B cell (primary cell): ENCODE data around the gene TSPAN31. TPM values are rescaled to one million over a fixed set of nuclear protein-coding genes. Genes with fewer than 3 reads are reported as not detected.
A peak's percentile ranks its signal among the peaks of the same experiment; 100 is the strongest.

Source experiments
- ATAC-seq: fragments of 200-7000 bp; cut with Tn5 transposase; one replicate; pipeline ENCODE4 v1.10.0; 2021; ENCODE audit warnings: low read depth, mild to moderate bottlenecking, moderate number of reproducible peaks, moderate library complexity
- CTCF ChIA-PET: fragments of 350-600 bp; sonication (Branson Sonifier 250); formaldehyde crosslinking; loops from one replicate; lab custom pipeline; 2021; ENCODE audit warnings: antibody characterized with exemption, inconsistent platforms; lab: Charles Lee
- POLR2A ChIA-PET: fragments of 350-600 bp; sonication (Branson Sonifier 250); formaldehyde crosslinking; loops from one replicate; lab custom pipeline; 2021; ENCODE audit warnings: antibody characterized with exemption; lab: Charles Lee
- DNase-seq: peaks from one replicate; pipeline ENCODE4 v3.0.0; 2013
- H2AFZ ChIP-seq: 2 replicates; pipeline ENCODE4 v1.6.1; 2012; ENCODE audit warnings: mild to moderate bottlenecking, low read depth, low read length; ENCODE audit not compliant: insufficient read depth, poor library complexity, severe bottlenecking
- H3K27ac ChIP-seq, 2 donors: 1 replicate in 1 of 2; 2 replicates in 1 of 2; pipeline ENCODE4 v1.5.1; 2012 to 2013; ENCODE audit warnings: low read length in 2 of 2, mild to moderate bottlenecking in 2 of 2, moderate library complexity in 1 of 2
- H3K27me3 ChIP-seq, 4 experiments: fragments of 200-600 bp in 1 of 4; sonication (generic) in 1 of 4; replicated peaks in 1 of 4; 1 replicate in 2 of 4; 2 replicates in 2 of 4; pipeline versions ENCODE4 v1.6.1 to v1.7.0; 2013 to 2016; ENCODE audit warnings: low read length in 3 of 4, mild to moderate bottlenecking in 2 of 4, mixed read lengths in 1 of 4, moderate library complexity in 1 of 4; ENCODE audit not compliant: insufficient read depth in 4 of 4, control insufficient read depth in 3 of 4; ENCODE audit errors: control extremely low read depth in 1 of 4
- H3K36me3 ChIP-seq, 2 experiments: replicated peaks in 1 of 2; 1 replicate in 1 of 2; 2 replicates in 1 of 2; pipeline versions ENCODE4 v1.6.1 to v1.7.1; 2013; ENCODE audit warnings: low read length in 1 of 2; ENCODE audit not compliant: insufficient read depth in 2 of 2, control insufficient read depth in 1 of 2; ENCODE audit errors: control extremely low read depth in 1 of 2, extremely low read depth in 1 of 2
- H3K4me1 ChIP-seq, 2 donors: fragments of 200-600 bp in 1 of 2; sonication (generic) in 1 of 2; 1 replicate in 1 of 2; 2 replicates in 1 of 2; pipeline versions ENCODE4 v1.5.1 to v1.6.1; 2013 to 2017; ENCODE audit warnings: low read length in 2 of 2; ENCODE audit not compliant: control insufficient read depth in 2 of 2, insufficient read depth in 2 of 2
- H3K4me2 ChIP-seq: replicated peaks from 2 replicates; pipeline ENCODE3; 2012; ENCODE audit warnings: mild to moderate bottlenecking, low read depth, low read length; ENCODE audit not compliant: poor library complexity, severe bottlenecking
- H3K4me3 ChIP-seq, 5 experiments: fragments of 200-600 bp in 1 of 5; sonication (generic) in 1 of 5; 1 replicate in 3 of 5; 2 replicates in 2 of 5; pipeline versions ENCODE4 v1.5.1 to v1.7.0; 2011 to 2016; ENCODE audit warnings: low read length in 4 of 5, mild to moderate bottlenecking in 4 of 5, low read depth in 2 of 5, control low read depth in 1 of 5, moderate library complexity in 1 of 5; ENCODE audit not compliant: insufficient read depth in 1 of 5; ENCODE audit errors: control extremely low read depth in 1 of 5, extremely low read depth in 1 of 5
- H3K79me2 ChIP-seq: fragments of 200-600 bp; sonication (generic); one replicate; pipeline ENCODE4 v1.6.0; 2016; ENCODE audit warnings: low read length; ENCODE audit not compliant: control insufficient read depth, insufficient read depth
- H3K9ac ChIP-seq: fragments of 200-600 bp; sonication (generic); 2 replicates; pipeline ENCODE4 v1.6.1; 2017; ENCODE audit warnings: mild to moderate bottlenecking, low read length, moderate library complexity
- H3K9me3 ChIP-seq, 3 donors: one replicate each; pipeline versions ENCODE4 v1.6.1 to v1.7.1; 2013; ENCODE audit warnings: low read length in 2 of 3; ENCODE audit not compliant: control insufficient read depth in 2 of 3, insufficient read depth in 1 of 3; ENCODE audit errors: control extremely low read depth in 1 of 3
- H4K20me1 ChIP-seq: 2 replicates; pipeline ENCODE4 v1.6.0; 2012; ENCODE audit warnings: mild to moderate bottlenecking, low read length; ENCODE audit not compliant: insufficient read depth, control insufficient read depth, poor library complexity, severe bottlenecking
- H3K27ac Mint-ChIP-seq: one replicate; pipeline ENCODE4 v1.8.0; 2021; ENCODE audit warnings: mixed read lengths
- H3K27me3 Mint-ChIP-seq: one replicate; pipeline ENCODE4 v1.8.0; 2021; ENCODE audit warnings: mixed read lengths
- H3K4me1 Mint-ChIP-seq: one replicate; pipeline ENCODE4 v1.8.0; 2021; ENCODE audit warnings: mixed read lengths
- H3K4me3 Mint-ChIP-seq: one replicate; pipeline ENCODE4 v1.8.0; 2021; ENCODE audit warnings: mixed read lengths
- H3K9me3 Mint-ChIP-seq: one replicate; pipeline ENCODE4 v1.8.0; 2022; ENCODE audit warnings: mixed read lengths; ENCODE audit not compliant: insufficient read depth
- EZH2 ChIP-seq: IDR thresholded peaks from 2 replicates; pipeline ENCODE4 v1.6.1; 2012; ENCODE audit warnings: borderline replicate concordance, low read depth, mild to moderate bottlenecking, moderate library complexity, low read length; ENCODE audit not compliant: insufficient read depth, poor library complexity, severe bottlenecking
- WGBS: methylation state at CpG from one replicate; pipeline ENCODE4 v1.1.5; 2013; ENCODE audit warnings: missing lambda C conversion rate; ENCODE audit not compliant: insufficient coverage; 5-methylcytosine and 5-hydroxymethylcytosine counted together
- intact Hi-C: fragments of 100-400 bp; cut with micrococcal nuclease; formaldehyde crosslinking; loops from one replicate; pipeline ENCODE4 v1.10.0; 2022
- polyA plus RNA-seq: library from polyadenylated mRNA; depleted of rRNA; stranded (reverse); fragments of >200 nt; gene quantifications from 2 replicates; pipeline ENCODE4 v1.2.3, GENCODE V29; 2012
- total RNA-seq, 2 donors: library from RNA; stranded (reverse); fragments of 120-200 nt in 1 of 2; gene quantifications; 1 replicate in 1 of 2; 2 replicates in 1 of 2; pipeline versions ENCODE4 v1.2.3 to v1.2.4, GENCODE V29; 2013 to 2022
- TF ChIP-seq, protein P1 (sequence below): fragments of 200-600 bp; IDR thresholded peaks from one replicate; pipeline ENCODE4 v1.8.0; 2022; ENCODE audit warnings: antibody characterized with exemption, mild to moderate bottlenecking

Gene TSPAN31
- total and polyA plus RNA-seq, 2 donors (not counting 1 experiment from before 2014, with no cell fraction given): 24.0 to 29.6 TPM

DNA sequence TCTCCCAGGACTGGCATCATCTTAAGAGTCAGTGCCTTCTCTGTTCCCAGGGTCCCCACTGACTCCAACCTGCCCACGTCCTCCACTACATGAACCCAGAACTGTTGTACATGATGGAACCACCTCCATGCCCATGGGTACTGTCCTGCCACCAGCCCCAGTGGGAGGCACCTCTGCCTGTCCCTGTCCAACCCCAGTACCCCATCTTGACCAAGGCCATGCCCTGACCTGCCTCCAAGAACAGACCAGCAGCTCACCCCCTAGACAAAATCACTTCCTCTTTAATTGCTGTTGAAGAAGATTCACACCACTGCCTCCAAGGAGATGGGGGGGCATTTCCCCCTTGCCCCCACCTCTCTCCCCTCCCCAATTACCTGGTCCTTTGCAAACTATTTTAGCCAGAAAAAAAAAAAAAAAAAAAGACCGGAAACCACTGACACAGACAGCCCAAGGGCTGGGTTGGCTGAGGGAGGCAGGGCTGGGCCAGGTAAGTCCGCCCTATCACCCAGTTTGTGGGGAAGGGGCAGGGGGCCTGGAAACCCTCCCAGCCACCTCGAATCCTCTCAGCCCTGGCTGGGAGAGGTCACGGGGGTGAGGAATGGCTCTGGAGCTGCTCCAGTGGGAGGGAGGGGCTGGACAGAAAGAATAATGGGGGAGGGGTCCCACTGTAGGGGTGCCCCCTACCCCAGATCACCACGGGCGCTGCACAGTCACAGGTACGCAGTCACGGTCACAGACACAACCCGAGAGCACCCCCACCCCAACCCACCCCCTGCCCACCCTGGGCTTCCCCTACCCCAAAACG lies 19.7 kb upstream of the TSPAN31 start:
- H2AFZ ChIP-seq: no peak overlapping the region
- H3K36me3 ChIP-seq: peaks cover 0 to 52% of the 10 kb centered on the region in 2 experiments
- no peak overlapping the region for H3K4me3 Mint-ChIP-seq
- no peaks in the 10 kb centered on the region for H3K27me3 Mint-ChIP-seq
- 86% methylated on average over 3 of the region's 11 CpGs for WGBS
- ATAC-seq (peak; percentile 18), DNase-seq (no peak)
- peaks cover 16% of the 10 kb centered on the region for H3K4me1 Mint-ChIP-seq
- TF ChIP-seq EZH2: no peak
- TF ChIP-seq, protein P1, sequence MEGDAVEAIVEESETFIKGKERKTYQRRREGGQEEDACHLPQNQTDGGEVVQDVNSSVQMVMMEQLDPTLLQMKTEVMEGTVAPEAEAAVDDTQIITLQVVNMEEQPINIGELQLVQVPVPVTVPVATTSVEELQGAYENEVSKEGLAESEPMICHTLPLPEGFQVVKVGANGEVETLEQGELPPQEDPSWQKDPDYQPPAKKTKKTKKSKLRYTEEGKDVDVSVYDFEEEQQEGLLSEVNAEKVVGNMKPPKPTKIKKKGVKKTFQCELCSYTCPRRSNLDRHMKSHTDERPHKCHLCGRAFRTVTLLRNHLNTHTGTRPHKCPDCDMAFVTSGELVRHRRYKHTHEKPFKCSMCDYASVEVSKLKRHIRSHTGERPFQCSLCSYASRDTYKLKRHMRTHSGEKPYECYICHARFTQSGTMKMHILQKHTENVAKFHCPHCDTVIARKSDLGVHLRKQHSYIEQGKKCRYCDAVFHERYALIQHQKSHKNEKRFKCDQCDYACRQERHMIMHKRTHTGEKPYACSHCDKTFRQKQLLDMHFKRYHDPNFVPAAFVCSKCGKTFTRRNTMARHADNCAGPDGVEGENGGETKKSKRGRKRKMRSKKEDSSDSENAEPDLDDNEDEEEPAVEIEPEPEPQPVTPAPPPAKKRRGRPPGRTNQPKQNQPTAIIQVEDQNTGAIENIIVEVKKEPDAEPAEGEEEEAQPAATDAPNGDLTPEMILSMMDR: no peak
- H4K20me1 ChIP-seq: peaks cover 7% of the 10 kb centered on the region
- CTCF ChIA-PET: no interaction called here
- H3K9me3 Mint-ChIP-seq: no peaks in the 10 kb centered on the region
- H3K9me3 ChIP-seq: peaks cover 0 to 7% (median 0%) of the 10 kb centered on the region in 3 donors
- intact Hi-C loops: no loop called here
- peak overlapping the region; percentile 58 for H3K27ac Mint-ChIP-seq
- no peak overlapping the region for H3K4me3 ChIP-seq
- no peaks in the 10 kb centered on the region for H3K79me2 ChIP-seq
- H3K27me3 ChIP-seq: no peaks in the 10 kb centered on the region
- POLR2A ChIA-PET: interaction anchor here (0.6 kb wide), 1 partner anchor 1991 kb away, joined by 5 read pairs; no protein-coding TSS in a partner anchor
- H3K9ac ChIP-seq: no peak overlapping the region
- no peak overlapping the region for H3K27ac ChIP-seq
- peaks cover 8 to 16% of the 10 kb centered on the region in 2 donors for H3K4me1 ChIP-seq
- peak overlapping the region; percentile 38 for H3K4me2 ChIP-seq

DNA sequence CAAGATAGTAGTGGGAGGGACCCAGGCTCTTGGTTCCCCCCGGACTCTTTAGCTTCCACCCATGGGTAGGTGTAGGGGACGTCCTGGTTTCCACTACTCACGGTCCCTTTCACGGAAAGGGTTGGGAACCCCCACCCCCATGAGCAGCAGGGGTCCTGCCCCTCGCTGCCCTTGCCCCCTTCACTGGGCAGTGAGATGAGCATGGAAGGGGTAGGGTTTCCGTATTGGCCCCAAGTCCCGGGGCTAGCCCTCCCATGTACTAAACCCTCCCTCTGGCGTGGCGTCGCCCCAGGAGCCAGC lies 19.0 kb upstream of the TSPAN31 start:
- no peak overlapping the region for H3K27ac ChIP-seq
- no peak for TF ChIP-seq EZH2
- TF ChIP-seq, protein P1: no peak
- peaks cover 8 to 16% of the 10 kb centered on the region in 2 donors for H3K4me1 ChIP-seq
- H3K27me3 ChIP-seq: no peaks in the 10 kb centered on the region
- H3K79me2 ChIP-seq: no peaks in the 10 kb centered on the region
- POLR2A ChIA-PET: interaction anchor here (0.6 kb wide), 1 partner anchor 1794 kb away, joined by 4 read pairs; no protein-coding TSS in a partner anchor
- CTCF ChIA-PET: no interaction called here
- H3K4me3 ChIP-seq: peak overlapping the region in 2 of 5 experiments; percentile 10 to 43
- ATAC-seq: no peak
- no peak overlapping the region for H3K4me3 Mint-ChIP-seq
- peaks cover 0 to 52% of the 10 kb centered on the region in 2 experiments for H3K36me3 ChIP-seq
- intact Hi-C loops: no loop called here
- peaks cover 7% of the 10 kb centered on the region for H4K20me1 ChIP-seq
- no peaks in the 10 kb centered on the region for H3K9me3 Mint-ChIP-seq
- H3K27me3 Mint-ChIP-seq: no peaks in the 10 kb centered on the region
- H3K9ac ChIP-seq: peak overlapping the region; percentile 15
- H3K27ac Mint-ChIP-seq: no peak overlapping the region
- H3K4me2 ChIP-seq: peak overlapping the region; percentile 22
- peaks cover 16% of the 10 kb centered on the region for H3K4me1 Mint-ChIP-seq
- 100% methylated on average over 3 of the region's 10 CpGs for WGBS
- H3K9me3 ChIP-seq: peaks cover 0 to 7% (median 0%) of the 10 kb centered on the region in 3 donors
- no peak for DNase-seq
- H2AFZ ChIP-seq: no peak overlapping the region
